DND-41 (cell line): Measurements from ENCODE around the gene CLPTM1L.

Experiments used
- ATAC-seq: fragments of 200-7000 bp; cut with Tn5 transposase; 3 replicates; pipeline ENCODE4 v1.9.1; 2021; ENCODE audit warnings: low read depth; ENCODE audit not compliant: insufficient read depth
- DNase-seq: peaks from one replicate; pipeline ENCODE4 v3.0.0-alpha.2; 2020
- H2AFZ ChIP-seq: 2 replicates; pipeline ENCODE4 v1.6.0; 2012; ENCODE audit warnings: low read depth, low read length
- H3K27ac ChIP-seq: 2 replicates; pipeline ENCODE4 v1.5.1; 2012; ENCODE audit warnings: low read length, inconsistent platforms
- H3K27me3 ChIP-seq: fragments of 200-600 bp; sonication (generic); 2 replicates; pipeline ENCODE4 v1.6.0; 2012; ENCODE audit warnings: low read length, mild to moderate bottlenecking, inconsistent platforms; ENCODE audit not compliant: insufficient read depth, poor library complexity
- H3K36me3 ChIP-seq: 2 replicates; pipeline ENCODE4 v1.5.1; 2012; ENCODE audit warnings: low read length, inconsistent platforms; ENCODE audit not compliant: insufficient read depth
- H3K4me1 ChIP-seq: 2 replicates; pipeline ENCODE4 v1.5.1; 2012; ENCODE audit warnings: mild to moderate bottlenecking, low read length; ENCODE audit not compliant: insufficient read depth
- H3K4me2 ChIP-seq: 2 replicates; pipeline ENCODE4 v1.6.0; 2012; ENCODE audit warnings: mild to moderate bottlenecking, moderate library complexity, low read length, inconsistent platforms; ENCODE audit not compliant: insufficient read depth
- H3K4me3 ChIP-seq, 2 experiments: fragments of 200-600 bp in 1 of 2; shearing (Covaris generic) in 1 of 2; 2 replicates each; pipeline ENCODE4 v1.5.1; 2012 to 2016; ENCODE audit warnings: inconsistent platforms in 2 of 2, low read length in 2 of 2, mild to moderate bottlenecking in 2 of 2, low read depth in 1 of 2, moderate library complexity in 1 of 2
- H3K79me2 ChIP-seq: 2 replicates; pipeline ENCODE4 v1.6.0; 2012; ENCODE audit warnings: low read length, inconsistent platforms; ENCODE audit not compliant: insufficient read depth
- H3K9ac ChIP-seq: 2 replicates; pipeline ENCODE4 v1.6.0; 2012; ENCODE audit warnings: low read depth, mild to moderate bottlenecking, inconsistent platforms, low read length, moderate library complexity
- H3K9me3 ChIP-seq: 2 replicates; pipeline ENCODE4 v1.5.1; 2012; ENCODE audit warnings: low read length, moderate library complexity, mild to moderate bottlenecking, inconsistent platforms; ENCODE audit not compliant: insufficient read depth, severe bottlenecking
- H4K20me1 ChIP-seq: 2 replicates; pipeline ENCODE4 v1.6.0; 2012; ENCODE audit warnings: low read length; ENCODE audit not compliant: insufficient read depth
- EZH2 ChIP-seq: IDR thresholded peaks from 3 replicates; pipeline ENCODE4 v1.6.1; 2012; ENCODE audit warnings: borderline replicate concordance, low read depth, mild to moderate bottlenecking, moderate library complexity, low read length, inconsistent platforms; ENCODE audit not compliant: severe bottlenecking
- TF ChIP-seq, protein P1 (sequence below): IDR thresholded peaks from 2 replicates; pipeline ENCODE4 v1.5.1; 2012; ENCODE audit warnings: borderline replicate concordance, low read length, moderate library complexity, mild to moderate bottlenecking; ENCODE audit not compliant: poor library complexity, severe bottlenecking; ENCODE audit errors: extremely low read depth

CLPTM1L gene

DNA sequence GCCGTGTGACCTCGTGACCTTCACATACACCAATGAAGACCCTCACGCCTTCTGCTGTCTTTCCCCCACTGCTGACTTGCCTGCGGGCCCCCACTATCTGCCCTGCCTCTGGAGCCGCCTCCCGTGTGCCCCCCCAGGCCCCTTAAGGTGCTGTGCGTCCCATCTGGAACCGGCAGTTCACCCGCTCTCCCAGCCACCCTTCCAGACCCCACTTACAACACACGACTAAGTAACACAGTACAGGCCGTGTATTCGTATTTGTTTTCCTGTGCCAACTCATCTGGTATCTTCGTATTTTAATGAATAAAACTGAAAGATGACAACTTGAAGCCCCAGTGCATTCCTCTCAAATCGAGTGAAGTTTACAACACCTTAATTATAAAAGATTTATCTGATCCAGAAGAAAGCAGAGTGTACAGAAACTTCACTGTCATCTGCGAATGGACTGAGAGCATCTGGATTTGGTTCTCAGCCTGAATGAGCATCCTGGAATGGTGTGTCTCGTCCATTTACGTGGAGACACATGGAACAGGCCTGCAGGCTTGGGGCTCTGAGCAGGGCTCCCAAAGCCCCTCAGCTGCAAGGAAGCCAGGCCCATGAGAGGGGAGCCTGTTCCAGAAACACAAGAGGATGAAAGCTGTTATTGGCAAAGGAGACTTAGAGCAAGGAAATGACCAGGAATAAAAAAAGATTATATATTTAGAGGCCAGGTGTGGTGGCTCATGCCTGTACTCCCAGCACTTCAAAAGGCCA, 28.1 kb downstream of the CLPTM1L start:
- H2AFZ ChIP-seq = no peak overlapping the region
- H3K4me2 ChIP-seq = peak overlapping the region; percentile 62
- DNase-seq (peak; percentile 45), ATAC-seq (no peak)
- peaks cover 21% of the 10 kb centered on the region for H3K79me2 ChIP-seq
- peaks cover 46% of the 10 kb centered on the region for H3K36me3 ChIP-seq
- no peaks in the 10 kb centered on the region for H3K9me3 ChIP-seq
- no peaks in the 10 kb centered on the region for H3K27me3 ChIP-seq
- H3K27ac ChIP-seq = peak overlapping the region; percentile 96
- peak overlapping the region in 1 of 2 experiments; percentile 27; a peak in 1 of 4 replicates for H3K4me3 ChIP-seq
- no peak for TF ChIP-seq EZH2
- TF ChIP-seq, protein P1, sequence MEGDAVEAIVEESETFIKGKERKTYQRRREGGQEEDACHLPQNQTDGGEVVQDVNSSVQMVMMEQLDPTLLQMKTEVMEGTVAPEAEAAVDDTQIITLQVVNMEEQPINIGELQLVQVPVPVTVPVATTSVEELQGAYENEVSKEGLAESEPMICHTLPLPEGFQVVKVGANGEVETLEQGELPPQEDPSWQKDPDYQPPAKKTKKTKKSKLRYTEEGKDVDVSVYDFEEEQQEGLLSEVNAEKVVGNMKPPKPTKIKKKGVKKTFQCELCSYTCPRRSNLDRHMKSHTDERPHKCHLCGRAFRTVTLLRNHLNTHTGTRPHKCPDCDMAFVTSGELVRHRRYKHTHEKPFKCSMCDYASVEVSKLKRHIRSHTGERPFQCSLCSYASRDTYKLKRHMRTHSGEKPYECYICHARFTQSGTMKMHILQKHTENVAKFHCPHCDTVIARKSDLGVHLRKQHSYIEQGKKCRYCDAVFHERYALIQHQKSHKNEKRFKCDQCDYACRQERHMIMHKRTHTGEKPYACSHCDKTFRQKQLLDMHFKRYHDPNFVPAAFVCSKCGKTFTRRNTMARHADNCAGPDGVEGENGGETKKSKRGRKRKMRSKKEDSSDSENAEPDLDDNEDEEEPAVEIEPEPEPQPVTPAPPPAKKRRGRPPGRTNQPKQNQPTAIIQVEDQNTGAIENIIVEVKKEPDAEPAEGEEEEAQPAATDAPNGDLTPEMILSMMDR = no peak
- no peaks in the 10 kb centered on the region for H4K20me1 ChIP-seq
- peak overlapping the region; percentile 61 for H3K9ac ChIP-seq
- H3K4me1 ChIP-seq = peaks cover 97% of the 10 kb centered on the region

DNA sequence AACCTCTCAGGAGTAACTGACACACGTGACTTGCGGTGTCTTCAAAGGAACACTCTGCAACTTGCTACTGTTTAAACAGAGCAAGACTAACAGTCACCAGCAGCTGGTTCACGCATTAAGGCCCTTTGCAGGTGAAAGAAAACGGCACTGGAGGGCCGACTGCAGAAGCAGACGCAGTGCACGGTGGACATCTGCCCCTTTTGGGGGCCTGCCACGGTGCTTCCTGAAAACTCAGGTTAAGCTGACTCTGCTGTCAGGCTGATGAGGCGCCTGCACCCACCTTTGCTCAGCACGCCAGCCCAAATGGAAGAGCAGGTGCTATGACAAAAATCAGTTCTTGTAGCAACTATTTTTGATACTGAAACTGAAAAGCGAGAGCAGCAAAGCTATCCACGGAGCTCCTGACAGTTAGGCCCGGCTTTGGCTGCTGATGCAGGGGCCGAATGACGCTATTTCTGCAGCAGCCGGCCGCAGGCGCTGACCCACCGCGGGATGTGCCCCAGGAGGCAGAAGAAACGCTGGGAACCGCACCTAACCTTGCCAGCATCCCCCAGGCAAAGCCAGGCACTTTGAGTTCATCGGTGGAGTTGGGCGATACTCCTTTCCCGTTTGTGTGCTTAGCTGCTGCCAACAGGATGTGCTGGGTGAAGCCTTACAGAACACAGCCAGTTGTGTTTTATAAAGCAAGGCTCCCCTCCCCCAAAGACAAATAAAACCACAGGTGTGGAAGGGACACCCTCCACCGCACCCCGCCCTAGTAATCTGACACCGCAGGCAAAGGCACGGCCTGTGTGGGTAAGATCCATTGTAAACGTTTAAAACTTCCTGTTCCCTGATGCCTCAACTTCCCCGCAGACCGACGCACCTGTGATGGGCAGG, 29.0 kb downstream of the CLPTM1L start:
- Histone ChIP-seq H3K4me1 (peaks cover 98% of the 10 kb centered on the region), H3K79me2 (peaks cover 21% of the 10 kb centered on the region), H3K27ac (peak overlapping the region; percentile 96), H3K27me3 (no peaks in the 10 kb centered on the region), H3K36me3 (peaks cover 38% of the 10 kb centered on the region), H3K9me3 (peaks cover 8% of the 10 kb centered on the region), H3K9ac (peak overlapping the region; percentile 88), H3K4me2 (peak overlapping the region; percentile 62), H2AFZ (no peak overlapping the region), H4K20me1 (no peaks in the 10 kb centered on the region), H3K4me3 (peak overlapping the region in 1 of 2 experiments; percentile 44; a peak in 2 of 4 replicates)
- TF ChIP-seq EZH2 = no peak
- TF ChIP-seq, protein P1 = peak; percentile 1
- ATAC-seq (peak; percentile 67), DNase-seq (peak; percentile 98)

DNA sequence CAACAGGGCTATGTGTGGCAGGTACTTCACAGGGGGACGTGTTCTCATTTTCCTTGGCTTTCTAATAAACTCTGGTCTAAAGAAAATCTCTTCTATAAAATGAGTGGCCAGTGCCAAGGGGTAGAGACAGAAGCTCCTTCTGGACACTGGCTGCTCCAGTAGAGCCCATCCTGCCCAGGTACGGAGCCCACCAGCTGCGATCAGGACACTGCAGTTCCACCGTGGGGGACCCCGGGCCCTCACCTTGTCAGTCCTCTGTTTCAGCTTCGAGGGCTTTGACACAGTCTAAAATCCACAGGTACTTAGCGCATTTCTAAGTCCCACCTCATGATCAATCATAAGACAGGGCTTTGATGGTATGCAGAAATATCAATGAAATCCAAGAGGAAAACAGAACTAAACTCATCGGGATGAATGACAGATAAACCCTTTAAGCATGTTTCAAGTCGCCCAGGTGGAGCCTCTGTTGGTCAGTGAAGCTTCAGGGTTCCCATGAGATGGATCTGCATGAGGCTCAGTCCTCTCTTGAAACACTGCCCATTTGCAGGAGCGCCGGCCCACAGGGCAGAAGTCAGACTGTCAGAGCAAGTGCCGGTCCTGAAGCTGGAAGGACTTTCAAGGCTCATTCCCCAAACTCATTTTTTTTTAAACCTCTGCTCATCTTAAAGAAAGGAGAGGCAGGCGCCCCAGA, 29.7 kb downstream of the CLPTM1L start:
- peaks cover 94% of the 10 kb centered on the region for H3K4me1 ChIP-seq
- peak overlapping the region in 1 of 2 experiments; percentile 44; a peak in 2 of 4 replicates for H3K4me3 ChIP-seq
- TF ChIP-seq, protein P1 = no peak
- no peak for TF ChIP-seq EZH2

More for the DNA sequence above, 29.7 kb downstream of the CLPTM1L start:
- H3K9ac ChIP-seq = peak overlapping the region; percentile 88
- H4K20me1 ChIP-seq = no peaks in the 10 kb centered on the region
- H3K27ac ChIP-seq = peak overlapping the region; percentile 96
- DNase-seq = peak; percentile 26
- ATAC-seq = no peak
- peaks cover 30% of the 10 kb centered on the region for H3K36me3 ChIP-seq
- H2AFZ ChIP-seq = no peak overlapping the region
- peaks cover 18% of the 10 kb centered on the region for H3K79me2 ChIP-seq
- H3K9me3 ChIP-seq = peaks cover 15% of the 10 kb centered on the region
- no peaks in the 10 kb centered on the region for H3K27me3 ChIP-seq
- H3K4me2 ChIP-seq = peak overlapping the region; percentile 62
